Measurements from ENCODE around the gene PRICKLE2.
A peak's percentile ranks its signal among the peaks of the same experiment; 100 is the strongest.

Gene PRICKLE2

GRCh38 chr3:64143409-64144130, 81.7 kb downstream of the PRICKLE2 start:
- Histone ChIP-seq H3K4me2 (ENCODE audit: low read length) (no peak overlapping the region), H2AFZ (ENCODE audit: insufficient read depth, low read length, poor library complexity) (no peak overlapping the region), H3K79me1 (ENCODE audit: low read length) (no peaks in the 10 kb centered on the region), H3K9ac (ENCODE audit: low read length) (no peak overlapping the region), H2AK5ac (ENCODE audit: low read length) (no peak overlapping the region), H2BK5ac (ENCODE audit: low read depth, low read length, poor library complexity) (no peak overlapping the region), H3K9me3 (ENCODE audit: insufficient read depth, low read depth, low read length) (no peaks in the 10 kb centered on the region), H3K4me1 (ENCODE audit: control insufficient read depth in 1 of 2, insufficient read depth in 2 of 2, low read length in 2 of 2) (peaks cover 7 to 16% of the 10 kb centered on the region in 2 experiments), H4K12ac (ENCODE audit: low read depth, low read length) (no peak overlapping the region), H4K8ac (ENCODE audit: low read depth, low read length) (no peak overlapping the region), H3K27ac (ENCODE audit: low read depth, low read length) (peak overlapping the region; percentile 0), H3K79me2 (ENCODE audit: control insufficient read depth, insufficient read depth, low read length, poor library complexity) (no peaks in the 10 kb centered on the region), H3K23ac (ENCODE audit: low read length) (no peak overlapping the region), H2BK12ac (ENCODE audit: low read length) (no peak overlapping the region), H3K14ac (ENCODE audit: low read length) (no peak overlapping the region), H3K36me3 (ENCODE audit: control insufficient read depth in 1 of 2, insufficient read depth in 2 of 2, low read length in 2 of 2) (peaks cover 28 to 41% of the 10 kb centered on the region in 2 experiments), H3K18ac (ENCODE audit: low read length) (no peak overlapping the region), H3K4ac (ENCODE audit: low read depth, low read length) (no peak overlapping the region), H2BK120ac (ENCODE audit: insufficient read depth, low read length, poor library complexity) (no peak overlapping the region), H4K91ac (ENCODE audit: low read depth, low read length) (no peak overlapping the region), H3K4me3 (ENCODE audit: low read depth, low read length) (no peak overlapping the region), H3K27me3 (ENCODE audit: insufficient read depth, low read length) (no peaks in the 10 kb centered on the region)
- no CpG with 5 or more reads among the region's 5 CpGs for WGBS (ENCODE audit: extremely low coverage, insufficient coverage, insufficient read length)
- peak; percentile 78 to 90 for DNase-seq

GRCh38 chr3:64141476-64141875, 83.8 kb downstream of the PRICKLE2 start:
- Histone ChIP-seq H3K27ac (ENCODE audit: low read depth, low read length) (no peak overlapping the region), H3K23ac (ENCODE audit: low read length) (no peak overlapping the region), H3K36me3 (ENCODE audit: control insufficient read depth in 1 of 2, insufficient read depth in 2 of 2, low read length in 2 of 2) (peaks cover 18 to 36% of the 10 kb centered on the region in 2 experiments), H2BK12ac (ENCODE audit: low read length) (no peak overlapping the region), H2AK5ac (ENCODE audit: low read length) (no peak overlapping the region), H2AFZ (ENCODE audit: insufficient read depth, low read length, poor library complexity) (no peak overlapping the region), H3K4me1 (ENCODE audit: control insufficient read depth in 1 of 2, insufficient read depth in 2 of 2, low read length in 2 of 2) (peaks cover 7 to 17% of the 10 kb centered on the region in 2 experiments), H4K12ac (ENCODE audit: low read depth, low read length) (no peak overlapping the region), H3K79me2 (ENCODE audit: control insufficient read depth, insufficient read depth, low read length, poor library complexity) (no peaks in the 10 kb centered on the region), H2BK5ac (ENCODE audit: low read depth, low read length, poor library complexity) (no peak overlapping the region), H2BK120ac (ENCODE audit: insufficient read depth, low read length, poor library complexity) (no peak overlapping the region), H3K27me3 (ENCODE audit: insufficient read depth, low read length) (no peaks in the 10 kb centered on the region), H4K91ac (ENCODE audit: low read depth, low read length) (no peak overlapping the region), H3K4me3 (ENCODE audit: low read depth, low read length) (no peak overlapping the region), H3K9me3 (ENCODE audit: insufficient read depth, low read depth, low read length) (no peaks in the 10 kb centered on the region), H3K18ac (ENCODE audit: low read length) (no peak overlapping the region), H3K14ac (ENCODE audit: low read length) (no peak overlapping the region), H3K79me1 (ENCODE audit: low read length) (no peaks in the 10 kb centered on the region), H4K8ac (ENCODE audit: low read depth, low read length) (no peak overlapping the region), H3K9ac (ENCODE audit: low read length) (no peak overlapping the region), H3K4me2 (ENCODE audit: low read length) (no peak overlapping the region), H3K4ac (ENCODE audit: low read depth, low read length) (no peak overlapping the region)
- no peak for DNase-seq
- WGBS (ENCODE audit: extremely low coverage, insufficient coverage, insufficient read length), result no CpG with 5 or more reads among the region's 3 CpGs

DNA sequence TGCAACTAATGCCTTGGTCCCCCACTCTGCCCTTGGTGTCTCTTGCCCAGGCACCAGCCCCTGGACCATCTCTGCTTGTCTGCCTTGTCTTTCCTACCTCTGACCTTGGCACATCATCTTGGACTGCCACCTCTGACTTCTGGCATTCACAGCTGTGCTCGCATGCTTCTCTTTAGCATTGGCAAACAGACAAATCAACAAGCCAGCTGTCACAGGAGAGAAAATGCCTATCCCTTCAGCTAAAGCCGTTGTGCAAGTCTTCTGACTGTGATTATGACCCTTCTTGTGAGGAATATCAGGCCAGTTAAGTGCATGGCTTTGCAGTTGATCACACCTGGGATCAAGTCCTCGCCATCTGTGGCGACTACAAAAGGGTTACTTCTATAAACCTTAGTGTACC, 84.6 kb downstream of the PRICKLE2 start:
- H3K79me2 ChIP-seq (ENCODE audit: control insufficient read depth, insufficient read depth, low read length, poor library complexity), result no peaks in the 10 kb centered on the region
- no peak overlapping the region for H4K8ac ChIP-seq (ENCODE audit: low read depth, low read length)
- no peak overlapping the region for H4K91ac ChIP-seq (ENCODE audit: low read depth, low read length)
- no peak overlapping the region for H3K27ac ChIP-seq (ENCODE audit: low read depth, low read length)
- no peak overlapping the region for H3K4me2 ChIP-seq (ENCODE audit: low read length)
- no peak overlapping the region for H3K14ac ChIP-seq (ENCODE audit: low read length)
- peaks cover 13 to 35% of the 10 kb centered on the region in 2 experiments for H3K36me3 ChIP-seq (ENCODE audit: control insufficient read depth in 1 of 2, insufficient read depth in 2 of 2, low read length in 2 of 2)
- no peak overlapping the region for H3K23ac ChIP-seq (ENCODE audit: low read length)
- no peak overlapping the region for H2AK5ac ChIP-seq (ENCODE audit: low read length)
- H3K18ac ChIP-seq (ENCODE audit: low read length), result no peak overlapping the region
- no CpG with 5 or more reads among the region's 4 CpGs for WGBS (ENCODE audit: extremely low coverage, insufficient coverage, insufficient read length)
- H3K9me3 ChIP-seq (ENCODE audit: insufficient read depth, low read depth, low read length), result no peaks in the 10 kb centered on the region
- H2BK120ac ChIP-seq (ENCODE audit: insufficient read depth, low read length, poor library complexity), result no peak overlapping the region
- no peak overlapping the region for H4K12ac ChIP-seq (ENCODE audit: low read depth, low read length)
- H2AFZ ChIP-seq (ENCODE audit: insufficient read depth, low read length, poor library complexity), result no peak overlapping the region
- no peak for DNase-seq
- H3K27me3 ChIP-seq (ENCODE audit: insufficient read depth, low read length), result no peaks in the 10 kb centered on the region
- H3K79me1 ChIP-seq (ENCODE audit: low read length), result no peaks in the 10 kb centered on the region
- no peak overlapping the region for H2BK5ac ChIP-seq (ENCODE audit: low read depth, low read length, poor library complexity)
- no peak overlapping the region for H2BK12ac ChIP-seq (ENCODE audit: low read length)
- no peak overlapping the region for H3K4ac ChIP-seq (ENCODE audit: low read depth, low read length)
- H3K9ac ChIP-seq (ENCODE audit: low read length), result no peak overlapping the region
- H3K4me1 ChIP-seq (ENCODE audit: control insufficient read depth in 1 of 2, insufficient read depth in 2 of 2, low read length in 2 of 2), result peaks cover 2 to 11% of the 10 kb centered on the region in 2 experiments
- no peak overlapping the region for H3K4me3 ChIP-seq (ENCODE audit: low read depth, low read length)

DNA sequence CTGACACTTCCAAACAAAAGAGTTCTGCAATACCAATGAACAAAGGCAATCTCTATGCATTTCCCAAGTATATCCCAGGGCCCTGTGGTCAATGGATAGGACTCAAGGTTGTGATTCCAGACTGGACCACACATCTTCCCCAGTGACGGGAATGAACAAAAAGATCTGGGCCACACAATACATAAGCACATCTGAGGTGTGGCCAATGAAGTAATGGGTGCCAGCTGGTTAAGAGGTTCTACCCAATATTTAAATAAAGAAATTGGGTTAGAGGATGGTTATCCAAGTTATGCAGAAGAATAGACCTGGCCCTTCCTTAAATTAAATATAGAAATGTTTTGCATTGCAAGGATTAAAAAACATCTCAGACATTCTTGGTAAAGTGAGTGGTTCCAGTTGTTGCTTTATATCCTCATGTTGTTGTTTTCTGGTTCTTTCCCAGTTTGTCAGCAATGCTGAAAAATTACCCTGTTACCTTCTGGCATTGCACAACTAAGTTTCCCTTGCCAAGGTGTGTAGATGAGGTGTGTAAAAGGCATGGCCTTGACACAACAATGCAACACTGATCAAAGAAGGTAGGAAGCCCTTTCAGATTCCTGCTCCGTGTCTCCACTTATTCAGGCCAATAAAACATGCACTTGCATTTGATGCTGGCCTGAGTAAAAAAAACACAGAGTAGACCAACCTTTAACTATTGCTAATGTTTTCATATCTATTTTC, 86.5 kb downstream of the PRICKLE2 start:
- Histone ChIP-seq H3K27ac (ENCODE audit: low read depth, low read length) (no peak overlapping the region), H3K4me2 (ENCODE audit: low read length) (no peak overlapping the region), H4K12ac (ENCODE audit: low read depth, low read length) (no peak overlapping the region), H2BK12ac (ENCODE audit: low read length) (no peak overlapping the region), H3K79me2 (ENCODE audit: control insufficient read depth, insufficient read depth, low read length, poor library complexity) (peaks cover 1% of the 10 kb centered on the region), H2BK5ac (ENCODE audit: low read depth, low read length, poor library complexity) (no peak overlapping the region), H3K9ac (ENCODE audit: low read length) (no peak overlapping the region), H4K8ac (ENCODE audit: low read depth, low read length) (no peak overlapping the region), H3K14ac (ENCODE audit: low read length) (no peak overlapping the region), H3K36me3 (ENCODE audit: control insufficient read depth in 1 of 2, insufficient read depth in 2 of 2, low read length in 2 of 2) (peaks cover 11 to 29% of the 10 kb centered on the region in 2 experiments), H3K4ac (ENCODE audit: low read depth, low read length) (no peak overlapping the region), H4K91ac (ENCODE audit: low read depth, low read length) (no peak overlapping the region), H3K23ac (ENCODE audit: low read length) (no peak overlapping the region), H3K18ac (ENCODE audit: low read length) (no peak overlapping the region), H3K27me3 (ENCODE audit: insufficient read depth, low read length) (no peaks in the 10 kb centered on the region), H3K4me1 (ENCODE audit: control insufficient read depth in 1 of 2, insufficient read depth in 2 of 2, low read length in 2 of 2) (peaks cover 7 to 20% of the 10 kb centered on the region in 2 experiments), H3K9me3 (ENCODE audit: insufficient read depth, low read depth, low read length) (no peaks in the 10 kb centered on the region), H2AFZ (ENCODE audit: insufficient read depth, low read length, poor library complexity) (no peak overlapping the region), H2AK5ac (ENCODE audit: low read length) (no peak overlapping the region), H3K4me3 (ENCODE audit: low read depth, low read length) (no peak overlapping the region), H2BK120ac (ENCODE audit: insufficient read depth, low read length, poor library complexity) (no peak overlapping the region), H3K79me1 (ENCODE audit: low read length) (no peaks in the 10 kb centered on the region)
- no CpG with 5 or more reads among the region's 2 CpGs for WGBS (ENCODE audit: extremely low coverage, insufficient coverage, insufficient read length)
- DNase-seq, result no peak

Measured in trophoblast cell (in vitro differentiated cells and primary cell).